ENCODE data around the gene CD22. TPM values are rescaled to one million over a fixed set of nuclear protein-coding genes. Genes with fewer than 3 reads are reported as not detected.

Gene CD22
- total RNA-seq, 1 donor from 2014 or later = 4.7 TPM

- Mint-ChIP-seq H3K36me3 (ENCODE audit: low read depth) (no peaks in the 10 kb centered on the region), H3K9me3 (no peaks in the 10 kb centered on the region), H3K4me1 (ENCODE audit: low read depth) (no peaks in the 10 kb centered on the region), H3K27ac (no peak overlapping the region), H3K27me3 (ENCODE audit: insufficient read depth) (peaks cover 2% of the 10 kb centered on the region), H3K4me3 (no peak overlapping the region)
- intact Hi-C loops (cut with micrococcal nuclease) = no loop called here
- DNase-seq (ENCODE audit: low spot score) = no peak
These were observed 18.0 kb upstream of the CD22 start for GRCh38 chr19:35310811-35311465.

GRCh38 chr19:35311901-35312665 lies 16.9 kb upstream of the CD22 start:
- Mint-ChIP-seq H3K4me3 (no peak overlapping the region), H3K27ac (no peak overlapping the region), H3K4me1 (ENCODE audit: low read depth) (no peaks in the 10 kb centered on the region), H3K27me3 (ENCODE audit: insufficient read depth) (peaks cover 2% of the 10 kb centered on the region), H3K36me3 (ENCODE audit: low read depth) (no peaks in the 10 kb centered on the region), H3K9me3 (no peaks in the 10 kb centered on the region)
- no peak for DNase-seq (ENCODE audit: low spot score)
- intact Hi-C loops (cut with micrococcal nuclease) = no loop called here

- no peak overlapping the region for H3K4me3 Mint-ChIP-seq
- no peak for DNase-seq (ENCODE audit: low spot score)
- no peaks in the 10 kb centered on the region for H3K27me3 Mint-ChIP-seq (ENCODE audit: insufficient read depth)
- no peaks in the 10 kb centered on the region for H3K36me3 Mint-ChIP-seq (ENCODE audit: low read depth)
- H3K4me1 Mint-ChIP-seq (ENCODE audit: low read depth) = no peaks in the 10 kb centered on the region
- H3K27ac Mint-ChIP-seq = peak overlapping the region; percentile 58
- intact Hi-C loops (cut with micrococcal nuclease) = no loop called here
- no peaks in the 10 kb centered on the region for H3K9me3 Mint-ChIP-seq
These were observed 15.4 kb upstream of the CD22 start for GRCh38 chr19:35313587-35313986.

- intact Hi-C loops (cut with micrococcal nuclease) = no loop called here
- no peaks in the 10 kb centered on the region for H3K9me3 Mint-ChIP-seq
These were observed 15.0 kb upstream of the CD22 start for GRCh38 chr19:35314031-35314430.

GRCh38 chr19:35314858-35315470 lies 14.0 kb upstream of the CD22 start:
- Mint-ChIP-seq H3K4me1 (ENCODE audit: low read depth) (no peaks in the 10 kb centered on the region), H3K9me3 (no peaks in the 10 kb centered on the region), H3K4me3 (no peak overlapping the region), H3K27ac (no peak overlapping the region), H3K27me3 (ENCODE audit: insufficient read depth) (peaks cover 2% of the 10 kb centered on the region), H3K36me3 (ENCODE audit: low read depth) (no peaks in the 10 kb centered on the region)
- intact Hi-C loops (cut with micrococcal nuclease) = no loop called here
- no peak for DNase-seq (ENCODE audit: low spot score)

More at GRCh38 chr19:35314031-35314430, 15.0 kb upstream of the CD22 start:
- H3K4me3 Mint-ChIP-seq = no peak overlapping the region
- H3K27me3 Mint-ChIP-seq (ENCODE audit: insufficient read depth) = no peaks in the 10 kb centered on the region
- DNase-seq (ENCODE audit: low spot score) = no peak
- H3K4me1 Mint-ChIP-seq (ENCODE audit: low read depth) = no peaks in the 10 kb centered on the region
- no peak overlapping the region for H3K27ac Mint-ChIP-seq
- H3K36me3 Mint-ChIP-seq (ENCODE audit: low read depth) = no peaks in the 10 kb centered on the region

GRCh38 chr19:35315883-35316282 lies 13.1 kb upstream of the CD22 start:
- Mint-ChIP-seq H3K4me1 (ENCODE audit: low read depth) (no peaks in the 10 kb centered on the region), H3K27ac (no peak overlapping the region), H3K36me3 (ENCODE audit: low read depth) (no peaks in the 10 kb centered on the region), H3K9me3 (no peaks in the 10 kb centered on the region), H3K4me3 (no peak overlapping the region), H3K27me3 (ENCODE audit: insufficient read depth) (peaks cover 4% of the 10 kb centered on the region)
- DNase-seq (ENCODE audit: low spot score) = no peak
- intact Hi-C loops (cut with micrococcal nuclease) = no loop called here

- intact Hi-C loops (cut with micrococcal nuclease) = no loop called here
- no peak for DNase-seq (ENCODE audit: low spot score)
- H3K4me3 Mint-ChIP-seq = no peak overlapping the region
These were observed 12.4 kb upstream of the CD22 start for GRCh38 chr19:35316560-35316959.

GRCh38 chr19:35317464-35318043 lies 11.4 kb upstream of the CD22 start:
- Mint-ChIP-seq H3K4me3 (no peak overlapping the region), H3K4me1 (ENCODE audit: low read depth) (no peaks in the 10 kb centered on the region), H3K27me3 (ENCODE audit: insufficient read depth) (peaks cover 4% of the 10 kb centered on the region), H3K36me3 (ENCODE audit: low read depth) (no peaks in the 10 kb centered on the region), H3K9me3 (peaks cover 7% of the 10 kb centered on the region), H3K27ac (no peak overlapping the region)
- intact Hi-C loops (cut with micrococcal nuclease) = no loop called here
- no peak for DNase-seq (ENCODE audit: low spot score)

More at GRCh38 chr19:35316560-35316959, 12.4 kb upstream of the CD22 start:
- Mint-ChIP-seq H3K36me3 (ENCODE audit: low read depth) (no peaks in the 10 kb centered on the region), H3K4me1 (ENCODE audit: low read depth) (no peaks in the 10 kb centered on the region), H3K9me3 (peaks cover under 1% of the 10 kb centered on the region), H3K27ac (no peak overlapping the region), H3K27me3 (ENCODE audit: insufficient read depth) (peaks cover 4% of the 10 kb centered on the region)

GRCh38 chr19:35318679-35319448 lies 10.1 kb upstream of the CD22 start:
- Mint-ChIP-seq H3K9me3 (peaks cover 7% of the 10 kb centered on the region), H3K27me3 (ENCODE audit: insufficient read depth) (peaks cover 4% of the 10 kb centered on the region), H3K4me3 (no peak overlapping the region), H3K36me3 (ENCODE audit: low read depth) (no peaks in the 10 kb centered on the region), H3K27ac (no peak overlapping the region), H3K4me1 (ENCODE audit: low read depth) (no peaks in the 10 kb centered on the region)
- intact Hi-C loops (cut with micrococcal nuclease) = no loop called here
- no peak for DNase-seq (ENCODE audit: low spot score)

GRCh38 chr19:35320065-35320713 lies 8.8 kb upstream of the CD22 start:
- no peak overlapping the region for H3K4me3 Mint-ChIP-seq
- H3K4me1 Mint-ChIP-seq (ENCODE audit: low read depth) = no peaks in the 10 kb centered on the region
- no peak for DNase-seq (ENCODE audit: low spot score)
- H3K36me3 Mint-ChIP-seq (ENCODE audit: low read depth) = no peaks in the 10 kb centered on the region
- intact Hi-C loops (cut with micrococcal nuclease) = no loop called here
- H3K9me3 Mint-ChIP-seq = peaks cover 7% of the 10 kb centered on the region
- H3K27me3 Mint-ChIP-seq (ENCODE audit: insufficient read depth) = peaks cover 4% of the 10 kb centered on the region
- H3K27ac Mint-ChIP-seq = no peak overlapping the region

- intact Hi-C loops (cut with micrococcal nuclease) = no loop called here
- no peak overlapping the region for H3K4me3 Mint-ChIP-seq
- no peak for DNase-seq (ENCODE audit: low spot score)
- H3K27ac Mint-ChIP-seq = no peak overlapping the region
- H3K27me3 Mint-ChIP-seq (ENCODE audit: insufficient read depth) = peaks cover 4% of the 10 kb centered on the region
- H3K36me3 Mint-ChIP-seq (ENCODE audit: low read depth) = no peaks in the 10 kb centered on the region
- H3K4me1 Mint-ChIP-seq (ENCODE audit: low read depth) = no peaks in the 10 kb centered on the region
- H3K9me3 Mint-ChIP-seq = peaks cover 7% of the 10 kb centered on the region
These were observed 7.7 kb upstream of the CD22 start for GRCh38 chr19:35321291-35321690.

- Mint-ChIP-seq H3K36me3 (ENCODE audit: low read depth) (no peaks in the 10 kb centered on the region), H3K4me1 (ENCODE audit: low read depth) (no peaks in the 10 kb centered on the region), H3K4me3 (no peak overlapping the region), H3K27ac (no peak overlapping the region), H3K27me3 (ENCODE audit: insufficient read depth) (peaks cover 4% of the 10 kb centered on the region), H3K9me3 (peaks cover 7% of the 10 kb centered on the region)
- intact Hi-C loops (cut with micrococcal nuclease) = no loop called here
- no peak for DNase-seq (ENCODE audit: low spot score)
These were observed 7.0 kb upstream of the CD22 start for GRCh38 chr19:35322014-35322413.

All from activated T-helper 1 cell treated with anti-CD3 and anti-CD28 coated beads, Interleukin-12 subunit alpha, Interleukin-12 subunit beta, Interleukin-2, Interleukin-4 antibody, amounts not matched to agents 30 ng/mL and 10 ng/mL and 1 ng/mL, durations not matched to agents 14 hours and 24 hours and 36 hours (primary cell).